HG03196 (cell line): ENCODE measurements around the gene SPRED3.

ENCODE experiments used
- ATAC-seq: cut with Tn5 transposase; IDR thresholded peaks from one replicate; pipeline ENCODE4 v1.9.1; 2021; ENCODE audit not compliant: unreplicated experiment

SPRED3 gene

DNA sequence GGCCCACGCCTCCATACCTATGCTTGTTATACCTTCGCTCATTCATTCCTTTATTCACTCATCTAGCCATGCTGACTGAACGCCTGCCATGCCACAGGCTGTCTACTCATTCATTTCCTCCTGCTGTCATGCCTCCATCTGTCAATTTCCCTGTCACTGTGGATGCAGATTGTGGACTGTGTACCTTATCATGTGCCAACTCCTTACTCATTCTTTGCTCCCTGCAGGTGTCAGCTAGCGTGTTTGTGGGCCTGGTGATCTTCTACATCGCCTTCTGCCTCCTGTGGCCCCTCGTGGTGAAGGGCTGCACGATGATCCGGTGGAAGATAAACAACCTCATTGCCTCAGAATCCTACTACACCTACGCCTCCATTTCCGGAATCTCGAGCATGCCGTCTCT, 18.2 kb upstream of the SPRED3 start:
- ATAC-seq, result no peak

DNA sequence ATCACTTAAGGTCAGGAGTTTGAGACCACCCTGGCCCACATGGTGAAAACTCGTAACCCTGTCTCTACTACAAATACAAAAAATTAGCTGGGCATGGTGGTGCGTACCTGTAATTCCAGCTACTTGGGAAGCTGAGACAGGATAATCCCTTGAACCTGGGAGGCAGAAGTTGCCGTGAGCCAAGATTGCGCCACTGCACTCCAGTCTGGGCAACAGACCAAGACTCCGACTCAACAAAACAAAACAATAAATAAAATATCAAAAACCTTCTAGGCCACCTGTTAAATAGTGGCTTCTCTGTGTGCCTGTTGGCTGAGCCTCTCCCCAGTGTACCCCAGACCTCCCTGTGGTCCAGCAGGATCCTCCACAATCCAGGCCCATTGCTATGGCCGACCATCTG, 17.4 kb upstream of the SPRED3 start:
- ATAC-seq, result no peak

- ATAC-seq, result no peak
These were observed 14.6 kb upstream of the SPRED3 start for GRCh38 chr19:38373907-38374331.

DNA sequence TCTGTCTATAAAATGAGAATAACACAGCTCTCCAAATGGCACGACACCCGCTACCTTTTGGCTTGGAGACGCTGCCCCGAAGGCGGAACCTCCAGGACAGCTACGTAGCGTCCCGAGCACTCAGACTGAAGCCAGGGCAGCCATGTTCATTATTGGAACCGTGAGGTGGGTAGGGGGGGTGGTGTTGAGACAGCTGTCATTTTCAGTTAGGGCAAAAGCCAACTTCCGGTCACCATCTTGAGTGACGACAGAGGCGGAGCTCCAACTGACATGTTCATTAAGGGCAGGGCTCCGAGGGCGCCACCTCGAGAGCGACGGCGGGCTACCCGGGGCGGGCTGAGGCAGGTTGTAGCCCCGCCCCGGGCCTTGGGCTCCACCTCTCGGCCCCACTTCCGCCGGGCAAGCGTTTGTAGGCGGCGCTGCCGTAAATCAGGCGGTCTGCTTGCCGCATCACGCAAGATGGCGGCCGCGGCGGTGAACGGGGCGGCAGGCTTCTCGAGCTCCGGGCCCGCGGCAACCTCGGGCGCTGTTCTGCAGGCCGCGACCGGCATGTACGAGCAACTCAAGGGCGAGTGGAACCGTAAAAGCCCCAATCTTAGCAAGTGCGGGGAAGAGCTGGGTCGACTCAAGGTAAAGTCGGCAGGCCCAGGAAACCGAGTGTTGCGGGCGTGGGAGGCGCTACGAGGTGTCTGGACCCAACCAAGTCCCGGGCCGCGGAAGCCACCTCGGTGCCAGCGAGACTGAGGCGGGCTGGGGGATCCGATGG, 14.0 kb upstream of the SPRED3 start, which contains the start of gene PSMD8:
PSMD8 (plus strand) TSS at position 240 of the 766 bp plus-strand sequence; CDS start at position 271, 31 bp downstream.
- ATAC-seq, result peak; percentile 93

DNA sequence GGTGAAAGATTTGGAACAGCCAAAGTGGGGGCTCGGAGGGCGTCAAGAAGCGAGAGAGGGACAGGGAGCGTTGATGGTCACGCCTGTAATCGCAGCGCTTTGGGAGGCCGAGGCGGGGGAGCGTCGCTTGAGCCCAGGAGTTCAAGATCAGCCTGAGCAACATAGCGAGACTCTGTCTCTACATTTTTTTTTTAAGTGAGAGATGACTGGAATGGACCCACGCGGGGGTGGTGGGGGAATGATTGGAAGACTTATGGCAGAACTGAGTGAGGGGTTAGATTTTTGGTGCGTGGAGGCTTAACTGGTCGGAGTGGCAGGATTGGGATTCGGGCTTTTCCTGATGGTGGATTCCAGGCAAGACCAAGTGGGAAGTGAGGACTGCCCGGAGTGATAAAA, 13.4 kb upstream of the SPRED3 start:
- ATAC-seq, result no peak

- no peak for ATAC-seq
These were observed 12.7 kb upstream of the SPRED3 start for GRCh38 chr19:38375748-38376147.

DNA sequence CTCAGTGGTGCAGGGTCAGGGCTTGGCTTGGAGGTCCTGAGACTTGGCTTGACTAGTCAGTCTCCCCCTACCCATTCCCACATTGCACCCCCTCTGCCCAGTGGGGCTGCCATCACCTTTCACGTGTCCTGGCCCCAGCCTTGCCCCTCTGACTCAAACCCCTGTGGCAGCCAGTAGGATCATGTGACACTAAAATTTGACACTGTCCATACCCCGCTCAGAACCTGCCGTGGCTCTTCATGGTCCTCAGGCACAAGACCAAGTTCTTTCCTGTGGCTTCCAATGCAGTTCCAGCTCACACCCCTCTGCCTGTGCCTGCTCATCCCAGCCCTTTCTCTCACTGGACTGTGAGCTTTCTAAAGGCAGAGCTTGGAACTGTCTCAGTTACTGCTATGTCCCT, 11.9 kb upstream of the SPRED3 start:
- ATAC-seq, result no peak

DNA sequence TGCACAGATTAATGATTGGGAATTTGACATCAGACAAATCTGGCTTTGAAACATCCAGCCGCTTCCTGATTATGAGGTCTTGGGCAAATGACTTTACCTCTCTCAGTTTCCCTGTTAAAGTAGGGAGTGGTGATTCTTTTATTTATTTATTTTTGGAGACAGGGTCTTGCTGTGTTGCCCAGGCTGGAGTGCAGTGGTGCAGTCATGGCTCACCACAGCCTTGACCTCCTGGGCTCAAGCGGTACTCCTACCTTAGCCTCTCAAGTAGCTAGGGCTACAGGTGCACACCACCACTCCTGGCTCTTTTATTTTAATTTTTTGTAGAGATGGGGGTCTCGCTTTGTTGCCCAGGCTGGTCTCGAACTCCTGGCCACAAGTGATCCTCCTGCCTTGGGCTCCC, 11.4 kb upstream of the SPRED3 start:
- ATAC-seq, result no peak

GRCh38 chr19:38378866-38379265, 9.6 kb upstream of the SPRED3 start:
- no peak for ATAC-seq

DNA sequence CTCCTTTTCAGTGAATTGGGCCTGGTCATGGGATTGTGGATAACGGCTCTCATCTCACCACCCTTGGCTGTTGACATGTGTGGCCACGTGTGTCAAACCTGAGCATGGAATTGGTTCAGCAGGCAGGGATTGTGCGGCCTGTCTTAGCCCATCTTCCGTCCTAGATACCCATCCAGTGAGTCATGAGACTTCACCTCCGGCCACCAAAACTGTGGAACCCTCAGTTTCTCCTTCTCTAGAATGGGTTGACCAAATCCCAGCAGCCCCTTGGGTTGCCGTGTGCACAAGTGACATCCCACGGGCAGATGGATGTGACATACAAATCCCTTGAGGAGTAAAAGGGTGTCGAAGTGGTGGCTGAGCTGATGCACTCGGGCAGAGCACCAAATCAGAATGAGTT, 7.4 kb upstream of the SPRED3 start:
- no peak for ATAC-seq

DNA sequence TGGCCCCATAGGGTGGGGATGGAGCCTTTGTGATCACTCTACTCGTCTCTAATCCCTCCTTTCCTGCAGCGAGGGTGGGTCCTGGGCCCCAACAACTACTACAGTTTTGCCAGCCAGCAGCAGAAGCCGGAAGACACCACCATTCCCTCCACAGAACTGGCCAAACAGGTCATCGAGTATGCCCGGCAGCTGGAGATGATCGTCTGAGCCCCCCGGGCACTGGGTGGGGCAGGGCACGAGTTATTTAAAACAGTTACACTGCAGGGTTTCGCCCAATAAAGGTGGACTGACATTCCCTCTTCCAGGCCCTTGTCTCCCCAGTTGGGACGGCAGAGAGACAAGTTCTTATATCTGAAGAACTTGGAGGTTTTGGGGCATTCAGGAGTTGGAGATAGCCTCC, 5.3 kb upstream of the SPRED3 start:
- no peak for ATAC-seq

DNA sequence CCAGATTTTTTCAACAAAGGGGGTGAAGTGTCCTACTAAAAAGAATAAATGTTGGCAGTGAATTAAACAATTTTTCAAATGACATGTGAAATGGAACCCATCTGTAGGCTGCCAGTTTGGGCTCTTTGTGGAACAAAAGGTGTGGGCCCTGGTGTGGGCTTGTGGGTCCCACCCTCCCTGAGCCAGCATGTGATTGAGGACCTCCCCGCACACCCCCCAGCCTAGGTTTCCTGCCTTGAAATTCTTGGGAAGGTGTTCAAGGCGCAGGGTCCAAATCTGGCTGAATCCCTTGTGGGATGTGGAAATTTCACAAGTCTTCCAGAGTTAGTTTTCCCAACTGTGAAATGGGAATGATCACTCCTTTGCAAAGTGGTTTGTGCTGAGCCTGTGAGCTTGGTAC, 4.8 kb upstream of the SPRED3 start:
- no peak for ATAC-seq

DNA sequence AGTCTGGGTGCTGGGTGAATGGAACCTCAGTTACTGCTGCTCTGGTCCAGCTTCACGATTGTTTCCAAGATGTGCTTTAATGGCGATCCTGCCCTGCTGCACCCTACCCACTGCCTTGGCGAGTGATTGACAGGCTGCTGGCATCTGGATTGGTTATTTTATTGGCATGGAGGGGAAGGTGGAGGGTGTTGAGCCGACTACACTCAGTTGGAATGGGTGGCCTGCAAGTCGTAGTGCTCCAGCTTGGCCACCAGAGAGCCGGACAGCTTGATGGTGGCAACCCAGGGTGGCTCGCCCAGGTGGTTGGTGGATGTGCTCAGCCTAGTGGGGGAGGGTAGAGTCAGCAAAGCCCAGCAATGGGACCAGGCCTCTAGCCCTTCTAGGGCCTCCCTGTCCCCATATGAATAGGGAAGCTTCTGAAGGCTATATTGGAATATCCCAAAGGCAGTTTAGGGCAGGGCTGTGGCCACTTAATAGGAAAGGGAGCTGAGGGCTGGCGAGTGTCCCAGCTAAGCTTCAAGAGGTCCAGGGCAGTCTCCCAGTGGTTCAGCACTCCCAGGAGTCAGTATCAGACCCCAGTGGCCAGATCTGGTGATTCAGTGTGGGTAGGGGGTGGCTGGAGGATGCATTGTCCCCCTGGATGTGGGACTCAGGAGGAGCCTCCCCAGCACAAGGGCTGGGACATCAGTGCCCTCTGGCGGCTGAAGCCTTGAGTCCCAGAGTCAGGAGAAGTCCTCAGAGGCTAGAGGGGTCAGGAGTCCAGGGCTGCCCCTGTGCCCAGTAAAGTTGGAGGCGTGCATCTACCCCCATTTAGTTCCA, 4.1 kb upstream of the SPRED3 start:
- ATAC-seq, result no peak

GRCh38 chr19:38385057-38385803, 3.3 kb upstream of the SPRED3 start:
- ATAC-seq, result no peak

DNA sequence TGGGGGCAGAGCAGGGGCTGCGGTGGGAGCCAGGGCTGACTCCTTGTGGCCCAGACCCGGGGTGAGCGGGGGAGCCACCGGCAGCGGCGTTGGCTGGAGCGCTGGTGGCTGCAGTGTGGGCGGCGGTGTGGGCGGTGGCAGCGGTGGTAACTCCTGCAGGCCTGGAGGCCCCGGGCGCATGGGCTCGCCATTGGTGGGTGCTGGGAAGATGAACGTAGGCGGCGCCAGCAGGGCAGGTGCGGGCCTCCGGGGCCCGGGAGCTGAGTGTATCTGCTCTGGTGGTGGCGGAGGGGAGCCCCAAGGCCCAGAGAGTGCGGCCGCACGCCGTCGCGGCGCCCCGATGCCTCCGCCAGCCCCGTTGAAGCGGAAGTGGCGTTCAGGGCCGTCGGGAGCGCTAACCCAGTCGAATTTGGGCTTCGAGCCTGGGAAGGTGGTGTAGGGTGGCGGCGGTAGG, 2.7 kb upstream of the SPRED3 start:
- no peak for ATAC-seq

DNA sequence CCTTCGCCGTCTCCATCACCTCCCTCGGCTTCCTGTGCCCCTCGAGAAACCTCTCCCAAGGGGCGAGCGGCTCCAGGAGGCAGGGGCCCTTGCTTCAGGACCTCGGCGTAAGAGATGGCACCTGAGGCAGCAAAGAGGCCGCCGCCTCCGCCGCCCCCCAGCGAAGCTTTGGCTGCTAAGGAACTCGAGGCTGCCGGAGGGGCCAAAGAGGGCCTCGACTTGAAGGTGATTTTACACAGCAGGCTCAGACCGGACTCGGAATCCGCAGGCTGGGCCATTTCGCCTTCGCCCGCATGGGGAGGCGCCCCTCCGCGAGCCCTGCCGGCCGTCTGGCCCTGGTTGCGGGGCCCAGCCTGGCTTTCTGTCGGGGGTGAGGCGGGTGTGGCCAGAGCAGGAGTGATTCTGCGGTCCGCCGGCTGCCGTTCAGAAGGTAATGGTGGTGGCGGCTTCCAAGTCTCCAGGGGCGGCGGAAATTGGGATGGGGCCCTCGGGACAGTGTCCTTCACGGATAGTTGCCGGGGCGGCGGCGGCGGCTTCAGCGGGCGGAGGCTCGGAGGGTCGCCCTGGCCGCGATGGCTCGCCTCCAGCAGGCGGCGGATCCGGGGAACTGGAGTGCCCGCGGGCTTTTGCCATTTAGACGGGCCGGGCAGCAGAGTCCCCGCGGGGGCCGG, 2.1 kb upstream of the SPRED3 start:
- ATAC-seq, result no peak

DNA sequence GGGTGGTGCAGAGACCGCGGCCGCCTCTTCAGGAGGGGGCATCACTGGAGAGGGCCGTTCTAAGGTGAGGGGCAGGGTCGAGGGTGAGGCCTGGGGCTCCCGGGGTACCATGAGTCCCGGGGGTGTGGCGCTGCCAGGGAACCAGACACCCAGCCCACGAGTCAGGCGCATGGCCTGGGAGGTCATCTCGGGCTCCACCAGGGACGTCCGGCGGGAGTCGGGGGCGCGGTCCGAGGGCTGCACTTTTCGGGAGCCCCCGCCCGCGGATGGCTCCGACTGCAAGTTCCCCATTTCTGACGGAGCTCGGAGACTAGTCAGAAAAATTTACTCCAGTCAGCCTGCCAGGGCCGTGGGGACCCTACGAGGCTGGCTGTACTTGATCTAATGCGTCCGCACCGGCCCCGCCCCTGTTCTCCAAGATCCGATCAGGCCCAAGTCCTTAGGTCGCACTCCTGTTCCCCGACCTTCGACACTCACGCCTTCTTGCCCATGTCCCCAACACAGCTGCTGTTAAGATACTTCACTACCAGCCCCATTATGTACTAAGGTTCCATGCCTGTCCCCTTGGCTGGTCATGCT, 1.4 kb upstream of the SPRED3 start:
- ATAC-seq, result no peak

DNA sequence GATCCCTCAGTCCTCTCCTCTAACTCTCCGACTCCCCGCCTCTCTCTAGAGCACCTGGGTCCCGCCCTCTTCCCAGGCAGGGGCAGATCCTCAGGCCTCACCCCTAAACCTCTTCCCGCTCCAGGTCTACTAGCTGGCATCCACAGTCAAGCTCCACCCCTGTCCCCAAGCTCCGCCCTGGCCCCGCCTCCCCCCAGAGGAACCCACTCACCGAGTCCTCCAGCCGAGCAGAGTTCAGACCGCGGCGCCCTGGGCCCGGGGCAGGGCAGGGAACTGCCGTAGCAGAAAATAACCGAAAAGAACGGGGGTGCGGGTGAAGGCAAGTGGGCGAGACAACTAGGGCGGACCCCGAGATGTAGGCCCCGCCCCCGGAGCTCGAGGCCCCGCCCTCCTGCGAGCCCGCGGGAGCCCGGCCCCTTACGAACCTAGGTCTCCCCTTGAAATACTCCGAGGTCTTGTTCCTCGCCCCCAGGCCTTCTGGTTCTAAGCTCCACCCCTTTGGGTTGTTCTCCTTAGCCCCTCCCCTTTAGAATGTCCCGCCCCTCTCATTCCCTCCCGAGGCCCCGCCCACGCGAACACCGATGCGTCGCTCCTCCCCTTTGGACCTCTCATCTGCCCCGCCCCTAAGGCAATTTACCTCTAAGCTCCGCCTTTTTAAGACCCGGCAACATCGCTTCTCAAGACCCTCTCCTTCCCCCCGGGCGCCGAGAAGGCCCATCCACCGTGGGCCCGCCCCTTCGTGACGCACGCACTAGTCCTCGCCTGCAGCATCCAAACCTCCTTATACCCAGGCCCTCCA, 748 bp upstream of the SPRED3 start, which contains the start of gene GGN:
GGN (minus strand) TSS at position 485 of the 799 bp plus-strand sequence. CDS start 773 bp downstream, outside the sequence.
- ATAC-seq, result no peak

- ATAC-seq, result no peak
These were observed 816 bp downstream of the SPRED3 start for GRCh38 chr19:38389101-38389925.
